Loucy (cell line): Measurements from ENCODE around the gene WWOX.

Source experiments
- H2AFZ ChIP-seq: fragments of 200-600 bp; sonication (generic); 2 replicates; pipeline ENCODE4 v1.6.0; 2016; ENCODE audit warnings: antibody characterized with exemption, mild to moderate bottlenecking, low read length, moderate library complexity
- H3F3A ChIP-seq: fragments of 200-600 bp; 2 replicates; pipeline ENCODE4 v1.6.0; 2016; ENCODE audit warnings: antibody characterized with exemption, low read depth, mild to moderate bottlenecking
- H3K27me3 ChIP-seq: fragments of 200-600 bp; sonication (generic); 2 replicates; pipeline ENCODE4 v1.6.1; 2014; ENCODE audit warnings: low read length, mild to moderate bottlenecking; ENCODE audit not compliant: insufficient read depth, poor library complexity, severe bottlenecking
- H3K36me3 ChIP-seq: fragments of 200-600 bp; sonication (generic); 2 replicates; pipeline ENCODE4 v1.6.1; 2016; ENCODE audit warnings: low read length; ENCODE audit not compliant: insufficient read depth
- H3K4me1 ChIP-seq: fragments of 200-600 bp; sonication (generic); 2 replicates; pipeline ENCODE4 v1.5.1; 2014; ENCODE audit warnings: low read length, mild to moderate bottlenecking; ENCODE audit not compliant: insufficient read depth, poor library complexity, severe bottlenecking
- H3K4me2 ChIP-seq: fragments of 200-600 bp; sonication (generic); 2 replicates; pipeline ENCODE4 v1.6.0; 2014; ENCODE audit warnings: antibody characterized with exemption, low read length, low read depth, mild to moderate bottlenecking; ENCODE audit not compliant: poor library complexity, severe bottlenecking
- H3K4me3 ChIP-seq: fragments of 200-600 bp; sonication (generic); 2 replicates; pipeline ENCODE4 v1.5.1; 2014; ENCODE audit warnings: low read length, mild to moderate bottlenecking, mixed read lengths; ENCODE audit not compliant: poor library complexity, severe bottlenecking
- H3K79me2 ChIP-seq: fragments of 200-600 bp; sonication (generic); 2 replicates; pipeline ENCODE4 v1.6.1; 2014; ENCODE audit warnings: low read length; ENCODE audit not compliant: insufficient read depth
- H3K9ac ChIP-seq: fragments of 200-600 bp; sonication (generic); 2 replicates; pipeline ENCODE4 v1.6.0; 2014; ENCODE audit warnings: mild to moderate bottlenecking, low read depth, low read length, moderate library complexity; ENCODE audit not compliant: poor library complexity, severe bottlenecking
- H3K9me2 ChIP-seq: fragments of 200-600 bp; sonication (generic); replicated peaks from 2 replicates; pipeline ENCODE4 v1.6.1; 2016; ENCODE audit warnings: low read depth, low read length, mixed read lengths
- H3K9me3 ChIP-seq: fragments of 200-600 bp; sonication (generic); 2 replicates; pipeline ENCODE4 v1.6.1; 2014; ENCODE audit warnings: mild to moderate bottlenecking, antibody characterized with exemption, low read length, low read depth; ENCODE audit not compliant: insufficient read depth
- H4K20me1 ChIP-seq: fragments of 200-600 bp; sonication (generic); 2 replicates; pipeline ENCODE4 v1.6.0; 2014; ENCODE audit warnings: antibody characterized with exemption, low read length, mild to moderate bottlenecking; ENCODE audit not compliant: insufficient read depth, poor library complexity, severe bottlenecking
- CTCF ChIP-seq: fragments of 200-600 bp; sonication (generic); conservative IDR thresholded peaks from 2 replicates; pipeline ENCODE4 v1.5.1; 2014; ENCODE audit warnings: mild to moderate bottlenecking, antibody characterized with exemption, low read length
- EZH2phosphoT487 ChIP-seq: fragments of 200-600 bp; IDR thresholded peaks from 2 replicates; pipeline ENCODE4 v1.6.1; 2018; ENCODE audit warnings: antibody characterized with exemption, mild to moderate bottlenecking, moderate library complexity, borderline replicate concordance

The WWOX gene

GRCh38 chr16:78663690-78664089 lies 564.2 kb downstream of the WWOX start:
- Histone ChIP-seq H3K4me1 (peaks cover 16% of the 10 kb centered on the region), H3K36me3 (no peaks in the 10 kb centered on the region), H3K4me3 (no peak overlapping the region), H3K9me3 (no peaks in the 10 kb centered on the region), H3F3A (no peaks in the 10 kb centered on the region), H3K9me2 (no peaks in the 10 kb centered on the region), H3K9ac (no peak overlapping the region), H3K79me2 (no peaks in the 10 kb centered on the region), H4K20me1 (no peaks in the 10 kb centered on the region), H2AFZ (no peak overlapping the region), H3K4me2 (no peak overlapping the region), H3K27me3 (no peaks in the 10 kb centered on the region)
- no peak for TF ChIP-seq EZH2phosphoT487

DNA sequence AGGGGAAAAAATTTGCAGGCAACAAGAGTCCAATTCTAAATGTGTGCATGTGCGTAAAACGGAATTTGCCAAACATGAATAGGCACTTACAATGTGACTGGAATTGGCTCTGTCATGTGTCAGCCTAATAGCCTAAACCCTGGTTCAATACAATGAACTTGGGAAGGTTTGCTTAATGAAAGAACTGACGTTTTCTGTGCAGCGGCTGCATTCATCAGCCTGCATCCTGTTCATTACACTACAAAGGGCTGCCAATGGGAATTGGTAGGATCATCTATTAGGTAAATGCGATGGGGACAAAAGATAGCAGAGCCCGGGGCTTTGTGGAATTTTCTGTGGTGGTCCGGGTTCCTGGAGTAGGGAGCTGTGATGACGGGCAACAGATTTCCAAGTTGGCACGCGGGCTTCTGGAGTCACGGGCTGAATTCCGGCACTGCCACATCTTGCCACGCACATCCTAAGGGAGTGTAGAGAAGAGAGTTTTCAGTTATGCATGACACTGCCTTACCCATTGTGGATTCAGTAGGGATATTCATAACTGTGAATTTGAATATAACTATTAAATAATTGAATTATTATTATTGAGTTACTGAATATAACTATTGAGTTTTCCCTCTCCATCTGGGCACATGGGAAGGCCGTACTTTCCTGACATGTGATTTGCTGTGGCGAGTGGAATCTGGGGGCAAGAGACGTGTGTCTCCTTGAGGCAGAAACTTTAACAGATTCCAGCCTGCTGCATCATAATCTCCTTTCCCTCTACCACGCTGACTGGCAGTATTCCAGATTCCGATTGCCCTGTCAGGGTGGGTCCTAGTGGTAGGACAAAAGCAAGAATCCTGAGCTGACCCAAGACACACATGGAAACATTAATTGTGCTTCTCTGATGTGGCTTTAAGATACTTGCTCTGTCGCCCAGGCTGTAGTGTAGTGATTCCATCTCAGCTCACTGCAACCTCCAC lies 565.6 kb downstream of the WWOX start:
- Histone ChIP-seq H3K4me2 (no peak overlapping the region), H3F3A (no peaks in the 10 kb centered on the region), H3K9ac (no peak overlapping the region), H3K27me3 (no peaks in the 10 kb centered on the region), H3K36me3 (no peaks in the 10 kb centered on the region), H3K9me3 (no peaks in the 10 kb centered on the region), H4K20me1 (no peaks in the 10 kb centered on the region), H3K4me1 (peaks cover 5% of the 10 kb centered on the region), H3K4me3 (no peak overlapping the region), H3K9me2 (no peaks in the 10 kb centered on the region), H2AFZ (no peak overlapping the region), H3K79me2 (no peaks in the 10 kb centered on the region)
- TF ChIP-seq CTCF (no peak), EZH2phosphoT487 (no peak)

- Histone ChIP-seq H3K9ac (no peak overlapping the region), H3K9me2 (no peaks in the 10 kb centered on the region), H3K36me3 (no peaks in the 10 kb centered on the region), H3K4me3 (no peak overlapping the region), H3K79me2 (no peaks in the 10 kb centered on the region), H3K27me3 (no peaks in the 10 kb centered on the region), H2AFZ (no peak overlapping the region), H3K4me1 (no peaks in the 10 kb centered on the region), H3F3A (no peaks in the 10 kb centered on the region), H3K4me2 (no peak overlapping the region), H4K20me1 (no peaks in the 10 kb centered on the region), H3K9me3 (no peaks in the 10 kb centered on the region)
- TF ChIP-seq CTCF: no peak
- no peak for TF ChIP-seq EZH2phosphoT487
Measured at GRCh38 chr16:78666318-78666717, 566.9 kb downstream of the WWOX start.
